Panc1 (cell line): Measurements from ENCODE around the gene ENOX2. TPM values are rescaled to one million over a fixed set of nuclear protein-coding genes. Genes with fewer than 3 reads are reported as not detected.

ENCODE experiments used
- ATAC-seq: fragments of 200-7000 bp; cut with Tn5 transposase; 2 replicates; pipeline ENCODE4 v1.9.1; 2020; ENCODE audit warnings: mild to moderate bottlenecking, moderate library complexity
- BruUV-seq: library from RNA; stranded (reverse); fragments of 400-500 nt; replicated peaks from 2 replicates; lab custom pipeline; 2021; lab: Mats Ljungman, UMichigan
- CTCF ChIA-PET: fragments of 300-600 bp; sonication (Branson Sonifier 250); formaldehyde crosslinking; loops from one replicate; lab custom pipeline; 2022; ENCODE audit warnings: antibody characterized with exemption; lab: Charles Lee
- POLR2A ChIA-PET: fragments of 300-600 bp; sonication (Branson Sonifier 250); formaldehyde crosslinking; loops from one replicate; lab custom pipeline; 2022; ENCODE audit warnings: antibody characterized with exemption; lab: Charles Lee
- DNase-seq: peaks from one replicate; pipeline ENCODE4 v3.0.0-alpha.2; 2010; ENCODE audit warnings: low read depth, low spot score
- H3K27ac ChIP-seq: 2 replicates; pipeline ENCODE4 v1.5.1; 2011; ENCODE audit warnings: mild to moderate bottlenecking, low read length, inconsistent platforms
- H3K27me3 ChIP-seq: fragments of 200-500 bp; sonication (Bioruptor generic); 2 replicates; pipeline ENCODE4 v1.6.0; 2014; ENCODE audit warnings: low read length, inconsistent platforms; ENCODE audit not compliant: control insufficient read depth, insufficient read depth
- H3K36me3 ChIP-seq: fragments of 200-500 bp; sonication (Bioruptor generic); 2 replicates; pipeline ENCODE4 v1.5.1; 2014; ENCODE audit warnings: inconsistent platforms, mild to moderate bottlenecking, low read length, moderate library complexity; ENCODE audit not compliant: control insufficient read depth, insufficient read depth
- H3K4me1 ChIP-seq: 2 replicates; pipeline ENCODE4 v1.5.1; 2011; ENCODE audit warnings: inconsistent platforms, mild to moderate bottlenecking, low read length, moderate library complexity; ENCODE audit not compliant: control insufficient read depth, insufficient read depth
- H3K4me3 ChIP-seq, 2 experiments: 2 replicates each; pipeline ENCODE4 v1.5.1; 2011 to 2012; ENCODE audit warnings: low read depth in 2 of 2, low read length in 2 of 2, mild to moderate bottlenecking in 2 of 2, inconsistent platforms in 1 of 2, moderate library complexity in 1 of 2
- H3K9me3 ChIP-seq: fragments of 200-500 bp; sonication (Bioruptor generic); 2 replicates; pipeline ENCODE4 v1.5.1; 2014; ENCODE audit warnings: low read depth, mild to moderate bottlenecking, inconsistent platforms, low read length, moderate library complexity; ENCODE audit not compliant: control insufficient read depth, insufficient read depth
- CTCF ChIP-seq: fragments of 450-650 bp; IDR thresholded peaks from 2 replicates; pipeline ENCODE4 v1.5.1; 2017; ENCODE audit warnings: mild to moderate bottlenecking
- POLR2AphosphoS5 ChIP-seq: IDR thresholded peaks from 2 replicates; pipeline ENCODE4 v1.6.1; 2012; ENCODE audit warnings: mild to moderate bottlenecking, low read depth, low read length, moderate library complexity
- REST ChIP-seq, 2 experiments: IDR thresholded peaks; 2 replicates each; pipeline ENCODE4 v1.6.1; 2011 to 2012; ENCODE audit warnings: low read depth in 2 of 2, control low read depth in 1 of 2, low read length in 1 of 2, mild to moderate bottlenecking in 1 of 2, moderate library complexity in 1 of 2; ENCODE audit not compliant: insufficient read depth in 1 of 2
- SIN3A ChIP-seq: IDR thresholded peaks from 2 replicates; pipeline ENCODE4 v1.6.1; 2012; ENCODE audit warnings: low read depth, mild to moderate bottlenecking, low read length, moderate library complexity, borderline replicate concordance; ENCODE audit not compliant: insufficient read depth
- TCF7L2 ChIP-seq: IDR thresholded peaks from 2 replicates; pipeline ENCODE4 v1.6.1; 2011; ENCODE audit warnings: mild to moderate bottlenecking, low read depth, low read length, inconsistent platforms
- in situ Hi-C: cut with HindIII; loops from 2 replicates; pipeline ENCODE4 v1.10.0; 2016; ENCODE audit warnings: low sequenced_read_pairs, low pct_unique_long_range_greater_than_20kb
- intact Hi-C: fragments of 100-400 bp; cut with micrococcal nuclease; formaldehyde crosslinking; loops from one replicate; pipeline ENCODE4 v1.10.0; 2022; ENCODE audit not compliant: unreplicated experiment
- total RNA-seq: library from RNA; stranded (reverse); gene quantifications from one replicate; pipeline ENCODE4 v1.2.1, GENCODE V29; 2021; ENCODE audit not compliant: unreplicated experiment

The ENOX2 gene
- total RNA-seq, 1 experiment from 2014 or later, result 12.4 TPM

GRCh38 chrX:130702867-130703707 lies 199.9 kb downstream of the ENOX2 start:
- Histone ChIP-seq H3K4me3 (no peak overlapping the region), H3K9me3 (no peaks in the 10 kb centered on the region), H3K27ac (no peak overlapping the region), H3K27me3 (no peaks in the 10 kb centered on the region), H3K4me1 (no peaks in the 10 kb centered on the region), H3K36me3 (no peaks in the 10 kb centered on the region)
- no peak for TF ChIP-seq SIN3A
- TF ChIP-seq TCF7L2, result no peak
- no peak for TF ChIP-seq POLR2AphosphoS5
- no peak for TF ChIP-seq CTCF
- no peak for TF ChIP-seq REST (IDR thresholded peaks at IDR 0.05; ENCODE audit: insufficient read depth in 1 of 2, low read depth in 2 of 2, low read length in 1 of 2)
- in situ Hi-C loops, result no loop called here
- CTCF ChIA-PET, result no interaction called here
- DNase-seq (no peak), ATAC-seq (no peak)
- intact Hi-C loops, result no loop called here
- BruUV-seq, result no TSS peak
- POLR2A ChIA-PET, result no interaction called here

- in situ Hi-C loops (no loop called here), intact Hi-C loops (no loop called here)
- ChIA-PET POLR2A (no interaction called here), CTCF (no interaction called here)
- H3K27ac ChIP-seq, result no peak overlapping the region
- H3K9me3 ChIP-seq, result no peaks in the 10 kb centered on the region
- TF ChIP-seq CTCF, result no peak
- TF ChIP-seq SIN3A, result no peak
- no peak for TF ChIP-seq REST (IDR thresholded peaks at IDR 0.05; ENCODE audit: insufficient read depth in 1 of 2, low read depth in 2 of 2, low read length in 1 of 2)
- no peak for TF ChIP-seq POLR2AphosphoS5
- no peak for TF ChIP-seq TCF7L2
- H3K4me1 ChIP-seq, result no peaks in the 10 kb centered on the region
- BruUV-seq, result no TSS peak
- no peaks in the 10 kb centered on the region for H3K36me3 ChIP-seq
- DNase-seq (no peak), ATAC-seq (no peak)
- H3K27me3 ChIP-seq, result no peaks in the 10 kb centered on the region
- H3K4me3 ChIP-seq, result no peak overlapping the region
Observed at GRCh38 chrX:130700629-130701028, 202.4 kb downstream of the ENOX2 start.
